ENCODE measurements around the gene CXXC1. TPM values are rescaled to one million over a fixed set of nuclear protein-coding genes. Genes with fewer than 3 reads are reported as not detected.

Gene CXXC1
- total and polyA plus RNA-seq, 2 donors (not counting 3 experiments of a cell fraction or from before 2014, with no cell fraction given), result 64.4 to 128 TPM

DNA sequence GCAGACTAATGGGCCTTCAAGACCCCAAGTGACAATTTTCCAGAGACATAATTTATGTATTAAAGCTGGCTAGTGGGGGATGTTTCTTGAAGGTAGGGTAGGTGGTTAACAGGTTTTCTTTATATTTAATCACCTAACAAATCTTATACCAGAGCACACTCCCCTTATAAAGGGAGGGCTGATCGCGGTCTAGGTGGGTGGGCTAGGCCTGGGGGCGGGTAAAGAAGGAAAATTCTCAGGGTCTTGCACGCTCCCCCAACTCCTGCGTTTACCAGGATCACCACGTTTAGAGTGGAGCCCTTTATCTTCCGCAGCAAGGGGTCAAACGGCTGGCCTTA lies 19.9 kb upstream of the CXXC1 start:
- CTCF ChIA-PET, result interaction anchor here (1.0 to 1.3 kb wide), 3 partner anchors 9 to 122 kb away, joined by 3 to 4 read pairs (median 3); partner anchors contain the start of gene CFAP53
- no peak for FAIRE-seq

DNA sequence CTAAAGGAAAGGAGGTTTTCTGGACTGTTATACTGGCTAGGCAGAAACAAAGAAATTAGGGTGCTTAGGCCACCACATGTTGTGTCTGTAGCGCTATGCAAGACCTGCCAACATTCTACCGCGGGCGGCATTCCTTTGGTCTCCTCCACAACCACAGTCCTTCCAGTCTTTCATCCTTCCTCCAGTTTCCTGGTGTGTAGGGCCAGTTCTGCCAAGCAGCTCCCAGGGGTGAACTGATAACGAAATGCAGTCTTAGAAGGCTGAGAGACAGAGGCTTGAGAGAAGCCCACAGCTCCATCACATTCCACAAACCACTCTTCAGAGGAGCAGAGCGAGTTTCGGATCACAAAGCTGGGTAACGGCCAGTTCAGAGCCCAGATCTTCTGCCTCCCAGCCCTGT lies 19.5 kb upstream of the CXXC1 start:
- Histone ChIP-seq H3K36me3 (ENCODE audit: control insufficient read depth in 2 of 2, extremely low read depth in 1 of 2, insufficient read depth in 2 of 2, low read length in 2 of 2) (no peaks in the 10 kb centered on the region), H3K9me3 (replicated peaks; ENCODE audit: control insufficient read depth, insufficient read depth, low read length) (no peaks in the 10 kb centered on the region), H3K4me3 (replicated peaks in 1 of 3; ENCODE audit: insufficient read depth in 1 of 3, low read depth in 1 of 3, low read length in 3 of 3) (peak overlapping the region in 1 of 3 experiments; percentile 36), H3K4me1 (ENCODE audit: control insufficient read depth, extremely low read depth, insufficient read depth, low read length) (peaks cover 8% of the 10 kb centered on the region), H4K20me1 (replicated peaks; ENCODE audit: control insufficient read depth, extremely low read depth, insufficient read depth, low read length) (no peaks in the 10 kb centered on the region), H3K27me3 (ENCODE audit: control insufficient read depth in 2 of 2, insufficient read depth in 2 of 2, low read length in 2 of 2) (peaks cover 6 to 17% of the 10 kb centered on the region in 2 experiments), H3K4me2 (ENCODE audit: insufficient read depth, low read length) (no peak overlapping the region), H3K27ac (ENCODE audit: insufficient read depth, low read depth, low read length) (no peak overlapping the region), H3K9me1 (replicated peaks; ENCODE audit: control insufficient read depth, extremely low read depth, insufficient read depth, low read length) (no peaks in the 10 kb centered on the region), H3K79me2 (ENCODE audit: control insufficient read depth, insufficient read depth, low read length) (no peaks in the 10 kb centered on the region), H2AFZ (ENCODE audit: low read depth, low read length) (no peak overlapping the region), H3K9ac (replicated peaks; ENCODE audit: extremely low read depth, insufficient read depth, low read length) (no peak overlapping the region)
- TF ChIP-seq POLR2A (IDR thresholded peaks at IDR 0.05; ENCODE audit: low read depth, low read length), result no peak
- TF ChIP-seq, protein P1, sequence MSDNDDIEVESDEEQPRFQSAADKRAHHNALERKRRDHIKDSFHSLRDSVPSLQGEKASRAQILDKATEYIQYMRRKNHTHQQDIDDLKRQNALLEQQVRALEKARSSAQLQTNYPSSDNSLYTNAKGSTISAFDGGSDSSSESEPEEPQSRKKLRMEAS (IDR thresholded peaks at IDR 0.05; ENCODE audit: insufficient read depth, insufficient read length), result no peak
- TF ChIP-seq, protein P2, sequence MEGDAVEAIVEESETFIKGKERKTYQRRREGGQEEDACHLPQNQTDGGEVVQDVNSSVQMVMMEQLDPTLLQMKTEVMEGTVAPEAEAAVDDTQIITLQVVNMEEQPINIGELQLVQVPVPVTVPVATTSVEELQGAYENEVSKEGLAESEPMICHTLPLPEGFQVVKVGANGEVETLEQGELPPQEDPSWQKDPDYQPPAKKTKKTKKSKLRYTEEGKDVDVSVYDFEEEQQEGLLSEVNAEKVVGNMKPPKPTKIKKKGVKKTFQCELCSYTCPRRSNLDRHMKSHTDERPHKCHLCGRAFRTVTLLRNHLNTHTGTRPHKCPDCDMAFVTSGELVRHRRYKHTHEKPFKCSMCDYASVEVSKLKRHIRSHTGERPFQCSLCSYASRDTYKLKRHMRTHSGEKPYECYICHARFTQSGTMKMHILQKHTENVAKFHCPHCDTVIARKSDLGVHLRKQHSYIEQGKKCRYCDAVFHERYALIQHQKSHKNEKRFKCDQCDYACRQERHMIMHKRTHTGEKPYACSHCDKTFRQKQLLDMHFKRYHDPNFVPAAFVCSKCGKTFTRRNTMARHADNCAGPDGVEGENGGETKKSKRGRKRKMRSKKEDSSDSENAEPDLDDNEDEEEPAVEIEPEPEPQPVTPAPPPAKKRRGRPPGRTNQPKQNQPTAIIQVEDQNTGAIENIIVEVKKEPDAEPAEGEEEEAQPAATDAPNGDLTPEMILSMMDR (IDR thresholded peaks at IDR 0.05; ENCODE audit: extremely low read depth in 1 of 2, insufficient read depth in 1 of 2, low read depth in 1 of 2, low read length in 2 of 2), result no peak
- TF ChIP-seq MYC (IDR thresholded peaks at IDR 0.05; ENCODE audit: low read depth, low read length), result no peak
- no peak for TF ChIP-seq FOS (IDR thresholded peaks at IDR 0.05; ENCODE audit: borderline replicate concordance, insufficient read depth, low read length)
- TF ChIP-seq EZH2 (IDR thresholded peaks at IDR 0.05; ENCODE audit: borderline replicate concordance, low read depth, low read length, severe bottlenecking), result no peak
- no peak for TF ChIP-seq JUN (IDR thresholded peaks at IDR 0.05; ENCODE audit: borderline replicate concordance, insufficient read depth, insufficient read length, low read depth)
- TF ChIP-seq POLR2AphosphoS5 (IDR thresholded peaks at IDR 0.05; ENCODE audit: insufficient read depth, low read depth, low read length), result no peak
- TF ChIP-seq GATA2 (IDR thresholded peaks at IDR 0.05; ENCODE audit: insufficient read depth, insufficient read length, low read depth, low read length), result no peak
- intact Hi-C loops (cut with micrococcal nuclease), result no loop called here
- ChIA-PET POLR2A (no interaction called here), CTCF (interaction anchor here (1.3 kb wide), 2 partner anchors 9 to 122 kb away, joined by 3 to 4 read pairs; no protein-coding TSS in a partner anchor)
- BruUV-seq (replicated peaks), result no TSS peak
- FAIRE-seq, result no peak
- no peak for DNase-seq (ENCODE audit: low read depth, low spot score)
- dilution Hi-C loops (cut with MboI; ENCODE audit: extremely low pct_ligation_motif_present, low sequenced_read_pairs), result no loop called here

More for the DNA sequence above, 19.9 kb upstream of the CXXC1 start:
- Histone ChIP-seq H3K9me3 (replicated peaks; ENCODE audit: control insufficient read depth, insufficient read depth, low read length) (no peaks in the 10 kb centered on the region), H3K79me2 (ENCODE audit: control insufficient read depth, insufficient read depth, low read length) (no peaks in the 10 kb centered on the region), H3K4me1 (ENCODE audit: control insufficient read depth, extremely low read depth, insufficient read depth, low read length) (peaks cover 8% of the 10 kb centered on the region), H3K9ac (replicated peaks; ENCODE audit: extremely low read depth, insufficient read depth, low read length) (no peak overlapping the region), H3K27me3 (ENCODE audit: control insufficient read depth in 2 of 2, insufficient read depth in 2 of 2, low read length in 2 of 2) (peaks cover 6 to 17% of the 10 kb centered on the region in 2 experiments), H2AFZ (ENCODE audit: low read depth, low read length) (peak overlapping the region; percentile 77), H4K20me1 (replicated peaks; ENCODE audit: control insufficient read depth, extremely low read depth, insufficient read depth, low read length) (no peaks in the 10 kb centered on the region), H3K27ac (ENCODE audit: insufficient read depth, low read depth, low read length) (no peak overlapping the region), H3K36me3 (ENCODE audit: control insufficient read depth in 2 of 2, extremely low read depth in 1 of 2, insufficient read depth in 2 of 2, low read length in 2 of 2) (no peaks in the 10 kb centered on the region), H3K4me2 (ENCODE audit: insufficient read depth, low read length) (peak overlapping the region; percentile 62), H3K9me1 (replicated peaks; ENCODE audit: control insufficient read depth, extremely low read depth, insufficient read depth, low read length) (no peaks in the 10 kb centered on the region), H3K4me3 (replicated peaks in 1 of 3; ENCODE audit: insufficient read depth in 1 of 3, low read depth in 1 of 3, low read length in 3 of 3) (peak overlapping the region in 2 of 3 experiments; percentile 36 to 52)
- intact Hi-C loops (cut with micrococcal nuclease) (no loop called here), dilution Hi-C loops (cut with MboI; ENCODE audit: extremely low pct_ligation_motif_present, low sequenced_read_pairs) (no loop called here)
- POLR2A ChIA-PET, result no interaction called here
- no peak for TF ChIP-seq GATA2 (IDR thresholded peaks at IDR 0.05; ENCODE audit: insufficient read depth, insufficient read length, low read depth, low read length)
- TF ChIP-seq, protein P1 (IDR thresholded peaks at IDR 0.05; ENCODE audit: insufficient read depth, insufficient read length), result no peak
- TF ChIP-seq JUN (IDR thresholded peaks at IDR 0.05; ENCODE audit: borderline replicate concordance, insufficient read depth, insufficient read length, low read depth), result no peak
- no peak for TF ChIP-seq FOS (IDR thresholded peaks at IDR 0.05; ENCODE audit: borderline replicate concordance, insufficient read depth, low read length)
- no peak for TF ChIP-seq POLR2AphosphoS5 (IDR thresholded peaks at IDR 0.05; ENCODE audit: insufficient read depth, low read depth, low read length)
- no peak for TF ChIP-seq POLR2A (IDR thresholded peaks at IDR 0.05; ENCODE audit: low read depth, low read length)
- no peak for DNase-seq (ENCODE audit: low read depth, low spot score)
- no TSS peak for BruUV-seq (replicated peaks)

Data from endothelial cell of umbilical vein (primary cell).